ENCODE results near the gene PWWP2B.

Gene PWWP2B

GRCh38 chr10:132447446-132448247, 50.6 kb downstream of the PWWP2B start:
- DNase-seq (ENCODE audit: low read depth), result no peak

GRCh38 chr10:132448248-132448731, 51.3 kb downstream of the PWWP2B start:
- no peak for DNase-seq (ENCODE audit: low read depth)

GRCh38 chr10:132449051-132449810, 52.2 kb downstream of the PWWP2B start:
- no peak for DNase-seq (ENCODE audit: low read depth)

GRCh38 chr10:132449811-132450181, 52.8 kb downstream of the PWWP2B start:
- DNase-seq (ENCODE audit: low read depth), result no peak

GRCh38 chr10:132450466-132450824, 53.4 kb downstream of the PWWP2B start:
- DNase-seq (ENCODE audit: low read depth), result no peak

GRCh38 chr10:132450825-132451505, 54.0 kb downstream of the PWWP2B start:
- no peak for DNase-seq (ENCODE audit: low read depth)

- no peak for DNase-seq (ENCODE audit: low read depth)
These were observed 54.7 kb downstream of the PWWP2B start for GRCh38 chr10:132451506-132452215.

GRCh38 chr10:132452216-132452650, 55.2 kb downstream of the PWWP2B start:
- no peak for DNase-seq (ENCODE audit: low read depth)

GRCh38 chr10:132452651-132453469, 55.9 kb downstream of the PWWP2B start:
- DNase-seq (ENCODE audit: low read depth), result peak; percentile 31

- DNase-seq (ENCODE audit: low read depth), result no peak
These were observed 56.5 kb downstream of the PWWP2B start for GRCh38 chr10:132453470-132453861.

- no peak for DNase-seq (ENCODE audit: low read depth)
These were observed 57.5 kb downstream of the PWWP2B start for GRCh38 chr10:132454296-132455198.

GRCh38 chr10:132455441-132455971, 58.5 kb downstream of the PWWP2B start:
- DNase-seq (ENCODE audit: low read depth), result no peak

GRCh38 chr10:132455986-132456847, 59.2 kb downstream of the PWWP2B start:
- no peak for DNase-seq (ENCODE audit: low read depth)

GRCh38 chr10:132456881-132457280, 59.9 kb downstream of the PWWP2B start:
- DNase-seq (ENCODE audit: low read depth), result no peak

- no peak for DNase-seq (ENCODE audit: low read depth)
These were observed 60.5 kb downstream of the PWWP2B start for GRCh38 chr10:132457328-132458070.

GRCh38 chr10:132458071-132458585, 61.1 kb downstream of the PWWP2B start:
- no peak for DNase-seq (ENCODE audit: low read depth)

- DNase-seq (ENCODE audit: low read depth), result no peak
These were observed 61.7 kb downstream of the PWWP2B start for GRCh38 chr10:132458586-132459300.
